Coronary artery (tissue), 2 donors: ENCODE results near the gene CCDC63.

Experiments
- DNase-seq: peaks from one replicate; pipeline ENCODE4 v3.0.0-alpha.2; 2017; ENCODE audit warnings: low spot score
- H3K27ac ChIP-seq, 2 donors: fragments of 200-600 bp; sonication (generic); one replicate each; pipeline ENCODE4 v1.5.1; 2016 to 2019
- H3K4me3 ChIP-seq: fragments of 200-600 bp; sonication (generic); 2 replicates; pipeline ENCODE4 v1.5.1; 2016; ENCODE audit warnings: mild to moderate bottlenecking, moderate library complexity
- CTCF ChIP-seq: fragments of 200-600 bp; sonication (generic); IDR thresholded peaks from one replicate; pipeline ENCODE4 v1.5.1; 2019; ENCODE audit warnings: antibody characterized with exemption

Gene CCDC63

GRCh38 chr12:110906985-110907384, 60.2 kb downstream of the CCDC63 start:
- Histone ChIP-seq H3K4me3 (no peak overlapping the region), H3K27ac (no peak overlapping the region)
- no peak for DNase-seq
- no peak for TF ChIP-seq CTCF

- Histone ChIP-seq H3K27ac (no peak overlapping the region), H3K4me3 (no peak overlapping the region)
- TF ChIP-seq CTCF = no peak
- DNase-seq = no peak
Observed at GRCh38 chr12:110907583-110907982, 60.8 kb downstream of the CCDC63 start.

GRCh38 chr12:110908377-110909152, 61.8 kb downstream of the CCDC63 start:
- Histone ChIP-seq H3K27ac (no peak overlapping the region), H3K4me3 (no peak overlapping the region)
- no peak for TF ChIP-seq CTCF
- DNase-seq = no peak

GRCh38 chr12:110912263-110912662, 65.5 kb downstream of the CCDC63 start:
- Histone ChIP-seq H3K27ac (no peak overlapping the region), H3K4me3 (no peak overlapping the region)
- no peak for TF ChIP-seq CTCF
- DNase-seq = no peak

GRCh38 chr12:110913119-110914056, 66.6 kb downstream of the CCDC63 start:
- no peak for DNase-seq
- Histone ChIP-seq H3K4me3 (no peak overlapping the region), H3K27ac (no peak overlapping the region)
- TF ChIP-seq CTCF = no peak

- DNase-seq = no peak
- TF ChIP-seq CTCF = no peak
- H3K27ac ChIP-seq = no peak overlapping the region
- no peak overlapping the region for H3K4me3 ChIP-seq
Observed at GRCh38 chr12:110916295-110916875, 69.6 kb downstream of the CCDC63 start.
